Activated CD4-positive, CD25-positive, alpha-beta regulatory T cell (primary cell): ENCODE measurements around the gene RNF38.

Experiments used
- DNase-seq, 4 experiments: peaks; one replicate each; lab custom pipeline; 2025; lab: John Stamatoyannopoulos, UW

The RNF38 gene

GRCh38 chr9:36293171-36293570 is 106.9 kb downstream of the RNF38 start:
- DNase-seq, result no peak

GRCh38 chr9:36292641-36293040 is 107.4 kb downstream of the RNF38 start:
- DNase-seq, result no peak

- DNase-seq, result no peak
Measured at GRCh38 chr9:36290996-36291395, 109.1 kb downstream of the RNF38 start.

GRCh38 chr9:36289836-36290435 is 110.1 kb downstream of the RNF38 start:
- DNase-seq, result no peak

GRCh38 chr9:36288070-36288469 is 112.0 kb downstream of the RNF38 start:
- DNase-seq, result no peak
